ENCODE data around the gene SLC7A10. TPM values are rescaled to one million over a fixed set of nuclear protein-coding genes. Genes with fewer than 3 reads are reported as not detected.
"Not testable (repeated sequence)": the region's sequence is repeated elsewhere in the genome, so short reads cannot be mapped to it uniquely, and the experiment has no call there.

SLC7A10 gene
- polyA plus RNA-seq, 1 donor, result 20.9 TPM

- Histone ChIP-seq H3K27ac (ENCODE audit: low read length) (no peak overlapping the region), H3K4me1 (ENCODE audit: control insufficient read depth, insufficient read depth, low read length) (peaks cover 14% of the 10 kb centered on the region), H3K27me3 (ENCODE audit: control insufficient read depth, insufficient read depth, low read length) (peaks cover 33% of the 10 kb centered on the region), H3K4me3 (ENCODE audit: low read length) (no peak overlapping the region), H3K9me3 (ENCODE audit: control insufficient read depth, low read depth, low read length) (peaks cover 16% of the 10 kb centered on the region), H3K36me3 (ENCODE audit: control insufficient read depth, insufficient read depth, low read length) (no peaks in the 10 kb centered on the region)
- 100% methylated on average over 1 of the region's 1 CpG for WGBS (ENCODE audit: insufficient coverage, low lambda C conversion rate)
- no peak for DNase-seq
Observed at GRCh38 chr19:33227870-33228599, 2.4 kb upstream of the SLC7A10 start.

GRCh38 chr19:33227242-33227650, 1.6 kb upstream of the SLC7A10 start:
- no peak overlapping the region for H3K27ac ChIP-seq (ENCODE audit: low read length)
- H3K4me3 ChIP-seq (ENCODE audit: low read length), result peak overlapping the region; percentile 24
- DNase-seq, result no peak
- H3K4me1 ChIP-seq (ENCODE audit: control insufficient read depth, insufficient read depth, low read length), result peaks cover 10% of the 10 kb centered on the region
- H3K9me3 ChIP-seq (ENCODE audit: control insufficient read depth, low read depth, low read length), result peaks cover 16% of the 10 kb centered on the region
- no peaks in the 10 kb centered on the region for H3K36me3 ChIP-seq (ENCODE audit: control insufficient read depth, insufficient read depth, low read length)
- peaks cover 37% of the 10 kb centered on the region for H3K27me3 ChIP-seq (ENCODE audit: control insufficient read depth, insufficient read depth, low read length)
- WGBS (ENCODE audit: insufficient coverage, low lambda C conversion rate), result no CpG with 5 or more reads among the region's 18 CpGs

- no CpG with 5 or more reads among the region's 66 CpGs for WGBS (ENCODE audit: insufficient coverage, low lambda C conversion rate)
- no peaks in the 10 kb centered on the region for H3K36me3 ChIP-seq (ENCODE audit: control insufficient read depth, insufficient read depth, low read length)
- H3K4me3 ChIP-seq (ENCODE audit: low read length), result peak overlapping the region; percentile 41
- peak; percentile 68 to 88 for DNase-seq
- peaks cover 16% of the 10 kb centered on the region for H3K9me3 ChIP-seq (ENCODE audit: control insufficient read depth, low read depth, low read length)
- H3K27me3 ChIP-seq (ENCODE audit: control insufficient read depth, insufficient read depth, low read length), result peaks cover 37% of the 10 kb centered on the region
- H3K4me1 ChIP-seq (ENCODE audit: control insufficient read depth, insufficient read depth, low read length), result peaks cover 10% of the 10 kb centered on the region
- H3K27ac ChIP-seq (ENCODE audit: low read length), result peak overlapping the region; percentile 59
Observed at GRCh38 chr19:33226550-33227241, 1.0 kb upstream of the SLC7A10 start.

GRCh38 chr19:33224694-33225457, 774 bp downstream of the SLC7A10 start:
- H3K4me3 ChIP-seq (ENCODE audit: low read length), result peak overlapping the region; percentile 36
- DNase-seq, result no peak

GRCh38 chr19:33222255-33222654, 3.4 kb downstream of the SLC7A10 start:
- H3K36me3 ChIP-seq (ENCODE audit: control insufficient read depth, insufficient read depth, low read length); H3K4me3 ChIP-seq (ENCODE audit: low read length); H3K9me3 ChIP-seq (ENCODE audit: control insufficient read depth, low read depth, low read length); DNase-seq; H3K27ac ChIP-seq (ENCODE audit: low read length): not testable (repeated sequence)
- peaks cover 35% of the 10 kb centered on the region for H3K27me3 ChIP-seq (ENCODE audit: control insufficient read depth, insufficient read depth, low read length)
- no CpG with 5 or more reads among the region's 2 CpGs for WGBS (ENCODE audit: insufficient coverage, low lambda C conversion rate)
- H3K4me1 ChIP-seq (ENCODE audit: control insufficient read depth, insufficient read depth, low read length), result peaks cover 10% of the 10 kb centered on the region

More at GRCh38 chr19:33224694-33225457, 774 bp downstream of the SLC7A10 start:
- 93% methylated on average over 3 of the region's 18 CpGs for WGBS (ENCODE audit: insufficient coverage, low lambda C conversion rate)
- Histone ChIP-seq H3K36me3 (ENCODE audit: control insufficient read depth, insufficient read depth, low read length) (no peaks in the 10 kb centered on the region), H3K4me1 (ENCODE audit: control insufficient read depth, insufficient read depth, low read length) (peaks cover 10% of the 10 kb centered on the region), H3K27ac (ENCODE audit: low read length) (no peak overlapping the region), H3K27me3 (ENCODE audit: control insufficient read depth, insufficient read depth, low read length) (peaks cover 37% of the 10 kb centered on the region), H3K9me3 (ENCODE audit: control insufficient read depth, low read depth, low read length) (peaks cover 16% of the 10 kb centered on the region)

- H3K27ac ChIP-seq (ENCODE audit: low read length), result no peak overlapping the region
- no peaks in the 10 kb centered on the region for H3K36me3 ChIP-seq (ENCODE audit: control insufficient read depth, insufficient read depth, low read length)
- peaks cover 32% of the 10 kb centered on the region for H3K27me3 ChIP-seq (ENCODE audit: control insufficient read depth, insufficient read depth, low read length)
- peaks cover 10% of the 10 kb centered on the region for H3K4me1 ChIP-seq (ENCODE audit: control insufficient read depth, insufficient read depth, low read length)
- H3K4me3 ChIP-seq (ENCODE audit: low read length), result no peak overlapping the region
- DNase-seq, result no peak
- peaks cover 4% of the 10 kb centered on the region for H3K9me3 ChIP-seq (ENCODE audit: control insufficient read depth, low read depth, low read length)
- WGBS (ENCODE audit: insufficient coverage, low lambda C conversion rate), result no CpG with 5 or more reads among the region's 6 CpGs
Observed at GRCh38 chr19:33221638-33222037, 4.0 kb downstream of the SLC7A10 start.

- DNase-seq, result no peak
- Histone ChIP-seq H3K27me3 (ENCODE audit: control insufficient read depth, insufficient read depth, low read length) (peaks cover 23% of the 10 kb centered on the region), H3K36me3 (ENCODE audit: control insufficient read depth, insufficient read depth, low read length) (no peaks in the 10 kb centered on the region), H3K4me3 (ENCODE audit: low read length) (no peak overlapping the region), H3K27ac (ENCODE audit: low read length) (no peak overlapping the region), H3K4me1 (ENCODE audit: control insufficient read depth, insufficient read depth, low read length) (peaks cover 9% of the 10 kb centered on the region), H3K9me3 (ENCODE audit: control insufficient read depth, low read depth, low read length) (peaks cover 4% of the 10 kb centered on the region)
- 100% methylated on average over 2 of the region's 9 CpGs for WGBS (ENCODE audit: insufficient coverage, low lambda C conversion rate)
Observed at GRCh38 chr19:33220735-33221134, 4.9 kb downstream of the SLC7A10 start.

GRCh38 chr19:33220115-33220514, 5.5 kb downstream of the SLC7A10 start:
- 93% methylated on average over 3 of the region's 18 CpGs for whole genome bisulfite sequencing (ENCODE audit: insufficient coverage, low lambda C conversion rate)
- Histone ChIP-seq H3K27ac (ENCODE audit: low read length) (no peak overlapping the region), H3K27me3 (ENCODE audit: control insufficient read depth, insufficient read depth, low read length) (peaks cover 19% of the 10 kb centered on the region), H3K4me1 (ENCODE audit: control insufficient read depth, insufficient read depth, low read length) (peaks cover 8% of the 10 kb centered on the region), H3K9me3 (ENCODE audit: control insufficient read depth, low read depth, low read length) (peaks cover 2% of the 10 kb centered on the region), H3K36me3 (ENCODE audit: control insufficient read depth, insufficient read depth, low read length) (no peaks in the 10 kb centered on the region), H3K4me3 (ENCODE audit: low read length) (no peak overlapping the region)
- no peak for DNase-seq

- H3K4me1 ChIP-seq (ENCODE audit: control insufficient read depth, insufficient read depth, low read length), result peaks cover 5% of the 10 kb centered on the region
- DNase-seq, result no peak
- H3K9me3 ChIP-seq (ENCODE audit: control insufficient read depth, low read depth, low read length), result no peaks in the 10 kb centered on the region
- no CpG with 5 or more reads among the region's 12 CpGs for WGBS (ENCODE audit: insufficient coverage, low lambda C conversion rate)
- peaks cover 11% of the 10 kb centered on the region for H3K27me3 ChIP-seq (ENCODE audit: control insufficient read depth, insufficient read depth, low read length)
- no peak overlapping the region for H3K27ac ChIP-seq (ENCODE audit: low read length)
- no peaks in the 10 kb centered on the region for H3K36me3 ChIP-seq (ENCODE audit: control insufficient read depth, insufficient read depth, low read length)
- H3K4me3 ChIP-seq (ENCODE audit: low read length), result no peak overlapping the region
Observed at GRCh38 chr19:33219261-33219815, 6.3 kb downstream of the SLC7A10 start.

- peaks cover 4% of the 10 kb centered on the region for H3K27me3 ChIP-seq (ENCODE audit: control insufficient read depth, insufficient read depth, low read length)
- WGBS (ENCODE audit: insufficient coverage, low lambda C conversion rate), result no CpG with 5 or more reads among the region's 8 CpGs
- peaks cover 5% of the 10 kb centered on the region for H3K4me1 ChIP-seq (ENCODE audit: control insufficient read depth, insufficient read depth, low read length)
- DNase-seq, result no peak
- no peaks in the 10 kb centered on the region for H3K36me3 ChIP-seq (ENCODE audit: control insufficient read depth, insufficient read depth, low read length)
- no peak overlapping the region for H3K4me3 ChIP-seq (ENCODE audit: low read length)
- no peak overlapping the region for H3K27ac ChIP-seq (ENCODE audit: low read length)
- no peaks in the 10 kb centered on the region for H3K9me3 ChIP-seq (ENCODE audit: control insufficient read depth, low read depth, low read length)
Observed at GRCh38 chr19:33217881-33218280, 7.8 kb downstream of the SLC7A10 start.

Data from large intestine (tissue), 3 donors.